Retinal pigment epithelial cell (primary cell): Measurements from ENCODE around the gene SRSF1.

Experiments
- DNase-seq: peaks from one replicate; pipeline ENCODE4 v3.0.0-alpha.2; 2010; ENCODE audit warnings: low read depth
- H3K4me3 ChIP-seq: 2 replicates; pipeline ENCODE4 v1.5.1; 2011; ENCODE audit warnings: mild to moderate bottlenecking, low read length, control low read depth, moderate library complexity
- TF ChIP-seq, protein P1 (sequence below): conservative IDR thresholded peaks from 2 replicates; pipeline ENCODE4 v1.5.1; 2011; ENCODE audit warnings: low read depth, low read length, control low read depth, inconsistent platforms

SRSF1 gene

DNA sequence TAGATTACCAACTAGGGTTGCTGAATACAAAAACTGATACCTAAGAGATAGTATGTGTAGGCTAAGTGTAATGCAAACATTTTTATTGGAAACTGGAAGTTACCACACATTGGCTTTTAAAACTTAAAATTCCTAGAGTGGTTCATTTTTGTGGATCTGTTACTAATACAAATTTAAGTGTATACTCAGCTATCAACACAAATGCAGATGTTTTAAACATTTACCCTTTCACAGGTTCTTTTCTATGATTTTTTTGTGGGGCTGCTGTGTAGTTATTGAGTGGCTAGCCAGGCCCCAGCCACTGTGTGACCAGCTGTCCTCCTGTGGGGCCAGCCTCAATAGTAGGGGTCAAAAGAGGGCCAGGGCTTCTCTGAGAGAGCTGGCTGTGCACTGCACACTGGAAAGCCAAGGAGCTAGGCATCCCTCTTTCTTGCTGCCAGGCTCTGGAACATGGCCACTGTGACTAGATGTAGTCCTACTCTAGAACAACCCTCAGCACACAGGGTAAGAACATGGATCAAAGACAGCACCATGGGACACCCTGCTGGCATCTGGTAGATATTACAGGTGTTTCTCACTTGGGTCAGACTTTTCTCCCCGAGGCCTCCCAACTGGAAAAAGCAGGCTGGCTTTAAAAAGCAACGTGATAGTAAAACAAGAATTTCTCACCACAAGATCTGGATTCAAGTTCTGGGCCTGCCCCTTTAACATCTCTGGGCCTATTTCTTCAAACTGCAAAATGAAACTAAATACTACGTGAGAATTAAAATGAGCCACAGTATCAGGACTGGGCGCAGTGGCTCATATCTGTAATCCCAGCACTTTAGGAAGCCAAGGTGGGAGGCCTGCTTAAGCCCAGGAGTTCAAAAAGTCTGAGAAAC is 11.7 kb downstream of the SRSF1 start:
- peak; percentile 54 for DNase-seq
- H3K4me3 ChIP-seq, result no peak overlapping the region
- TF ChIP-seq, protein P1, sequence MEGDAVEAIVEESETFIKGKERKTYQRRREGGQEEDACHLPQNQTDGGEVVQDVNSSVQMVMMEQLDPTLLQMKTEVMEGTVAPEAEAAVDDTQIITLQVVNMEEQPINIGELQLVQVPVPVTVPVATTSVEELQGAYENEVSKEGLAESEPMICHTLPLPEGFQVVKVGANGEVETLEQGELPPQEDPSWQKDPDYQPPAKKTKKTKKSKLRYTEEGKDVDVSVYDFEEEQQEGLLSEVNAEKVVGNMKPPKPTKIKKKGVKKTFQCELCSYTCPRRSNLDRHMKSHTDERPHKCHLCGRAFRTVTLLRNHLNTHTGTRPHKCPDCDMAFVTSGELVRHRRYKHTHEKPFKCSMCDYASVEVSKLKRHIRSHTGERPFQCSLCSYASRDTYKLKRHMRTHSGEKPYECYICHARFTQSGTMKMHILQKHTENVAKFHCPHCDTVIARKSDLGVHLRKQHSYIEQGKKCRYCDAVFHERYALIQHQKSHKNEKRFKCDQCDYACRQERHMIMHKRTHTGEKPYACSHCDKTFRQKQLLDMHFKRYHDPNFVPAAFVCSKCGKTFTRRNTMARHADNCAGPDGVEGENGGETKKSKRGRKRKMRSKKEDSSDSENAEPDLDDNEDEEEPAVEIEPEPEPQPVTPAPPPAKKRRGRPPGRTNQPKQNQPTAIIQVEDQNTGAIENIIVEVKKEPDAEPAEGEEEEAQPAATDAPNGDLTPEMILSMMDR, result peak; percentile 71

DNA sequence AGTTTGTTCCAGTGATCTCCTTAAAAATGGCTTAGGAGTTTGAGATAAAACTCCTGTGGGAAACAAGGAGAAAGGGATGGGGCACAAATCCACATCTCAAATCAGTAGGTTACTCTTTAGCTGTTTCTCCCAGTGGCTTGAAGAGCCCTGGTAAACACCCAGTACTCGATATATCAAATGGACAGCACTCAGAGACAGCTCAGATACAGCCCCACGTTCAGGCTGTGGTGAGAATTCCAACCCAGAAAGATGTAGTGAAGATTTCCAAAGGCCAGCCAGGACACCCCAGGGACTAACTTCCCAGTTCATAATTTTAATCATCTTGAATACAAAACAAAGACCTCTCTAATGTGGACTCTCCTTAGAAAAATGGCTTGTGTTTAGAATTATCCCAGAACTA is 12.6 kb downstream of the SRSF1 start:
- H3K4me3 ChIP-seq, result no peak overlapping the region
- DNase-seq, result no peak
- TF ChIP-seq, protein P1, result no peak

DNA sequence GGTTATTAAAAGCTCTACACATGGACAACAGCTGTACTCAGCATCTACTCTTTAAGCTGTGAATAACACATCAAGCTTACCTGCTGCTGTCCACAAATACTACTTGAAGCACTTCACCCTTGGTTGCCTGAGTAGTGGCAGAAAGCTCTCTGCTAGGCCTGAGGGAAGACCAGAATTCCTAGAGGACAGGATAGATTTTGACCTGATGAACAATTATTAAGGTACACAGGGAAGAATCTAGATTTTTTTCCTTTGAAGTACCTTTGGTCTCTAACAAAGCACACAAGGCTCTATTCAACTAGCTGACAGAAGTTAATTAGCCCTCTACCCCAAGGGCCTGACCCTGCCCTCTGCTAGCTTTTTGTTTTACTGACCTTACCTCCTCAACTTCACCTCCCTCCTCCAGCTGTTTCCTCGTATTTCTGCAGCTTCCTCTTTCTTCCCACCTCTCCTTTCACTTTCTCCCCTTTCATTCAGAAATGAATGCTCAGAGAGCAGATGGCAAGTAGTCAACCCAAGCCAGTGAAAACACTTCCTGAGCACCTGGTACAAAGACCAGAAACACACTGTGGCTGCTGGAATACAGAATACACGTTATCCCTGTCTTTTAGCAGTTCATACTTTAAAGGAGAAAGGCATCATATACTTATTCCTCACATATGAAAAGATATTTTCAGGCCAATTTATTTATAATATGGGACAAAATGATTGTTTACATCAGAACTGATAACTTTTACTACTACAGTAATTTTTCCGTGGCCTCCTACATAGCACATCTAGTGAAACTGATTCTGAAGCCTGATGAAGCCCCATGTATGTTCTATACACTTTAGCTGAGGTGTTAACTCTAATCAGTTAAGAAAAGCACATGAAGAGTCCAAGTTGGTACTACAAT is 13.3 kb downstream of the SRSF1 start:
- no peak overlapping the region for H3K4me3 ChIP-seq
- TF ChIP-seq, protein P1, result no peak
- DNase-seq, result no peak

DNA sequence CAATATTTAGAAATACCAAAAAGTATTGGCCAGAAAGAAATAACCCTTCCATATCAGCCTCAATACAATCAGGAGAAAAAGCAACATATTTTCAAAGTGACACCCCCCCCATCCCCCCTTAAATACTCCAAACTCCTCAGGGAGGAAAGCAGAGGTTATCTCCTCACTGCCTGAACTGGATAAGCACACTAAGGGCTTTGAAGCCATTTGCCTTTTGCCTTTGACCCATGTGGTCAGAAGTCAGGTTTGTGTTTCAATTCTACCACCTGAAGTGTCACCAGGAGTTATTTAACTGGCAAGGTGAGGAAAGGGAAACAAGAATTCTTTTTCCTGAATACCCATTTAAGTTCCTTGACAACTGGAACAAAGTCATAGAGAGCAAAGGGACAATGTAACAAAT is 15.5 kb downstream of the SRSF1 start:
- DNase-seq, result no peak
- no peak overlapping the region for H3K4me3 ChIP-seq
- TF ChIP-seq, protein P1, result no peak

DNA sequence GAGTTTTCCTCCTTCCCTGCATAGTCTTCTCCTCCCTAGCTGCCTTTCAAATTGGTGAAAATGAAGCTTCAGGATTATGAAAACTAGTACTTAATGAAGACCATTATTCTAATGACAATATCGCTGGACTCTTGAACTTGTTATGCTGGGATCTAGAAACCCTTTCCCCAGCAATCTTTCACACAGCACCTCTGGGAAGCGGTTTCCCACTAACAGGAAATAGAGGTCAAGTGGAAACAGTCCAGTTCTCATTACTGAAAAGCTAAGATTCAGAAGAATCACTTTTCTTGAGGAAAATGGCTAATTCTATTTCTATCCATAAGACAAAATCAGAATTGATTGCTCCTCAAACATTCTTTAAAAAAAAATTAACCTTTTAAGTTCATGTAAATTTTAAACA is 17.0 kb downstream of the SRSF1 start:
- DNase-seq, result no peak
- no peak overlapping the region for H3K4me3 ChIP-seq
- TF ChIP-seq, protein P1, result no peak

DNA sequence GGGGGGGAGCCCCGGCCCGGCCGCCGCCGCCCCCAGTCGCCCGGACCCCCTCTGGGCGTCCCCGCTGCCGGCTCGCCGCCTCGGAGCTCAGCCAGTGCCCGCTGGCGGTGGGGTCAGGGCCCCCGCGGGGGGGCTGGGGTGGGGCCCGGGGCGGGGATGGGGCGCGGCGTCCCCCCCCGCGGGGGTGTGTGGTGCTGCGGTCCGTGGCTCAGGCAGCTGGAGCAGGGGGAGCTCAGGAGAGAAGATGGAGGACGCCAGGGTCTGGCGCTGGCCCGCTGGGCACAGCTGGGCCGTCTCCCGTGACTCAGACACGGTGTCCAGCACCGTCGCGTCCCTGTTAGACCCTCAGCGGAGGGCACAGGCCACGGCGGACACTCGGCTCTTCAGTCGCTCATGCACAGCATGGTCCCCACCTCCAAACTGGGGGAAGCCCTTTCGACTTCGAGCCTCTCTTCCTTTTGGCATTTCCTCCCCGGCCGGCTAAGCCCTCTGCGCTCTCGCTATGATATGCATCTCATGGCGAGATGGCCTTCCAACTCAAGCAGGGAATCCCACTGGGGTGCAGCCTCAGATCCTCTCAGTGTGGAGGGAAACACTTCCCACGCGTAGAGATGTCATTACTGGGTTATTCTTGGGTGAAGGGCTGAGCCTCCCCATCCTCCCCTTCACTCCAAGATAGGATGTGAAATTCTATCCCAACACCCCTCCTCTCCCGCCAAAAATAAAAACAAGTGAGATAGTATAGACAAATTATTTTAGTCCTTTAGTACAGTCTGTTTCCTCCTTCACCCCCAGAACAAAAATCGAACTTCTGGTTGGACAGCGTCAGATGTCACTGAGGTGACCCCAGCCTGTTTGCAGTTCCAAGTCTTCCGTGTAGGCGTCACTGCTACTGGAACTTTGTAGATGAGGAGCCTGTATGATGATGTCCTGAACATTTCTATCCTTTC is 18.5 kb downstream of the SRSF1 start:
- TF ChIP-seq, protein P1, result no peak
- no peak for DNase-seq
- peak overlapping the region; percentile 63 for H3K4me3 ChIP-seq
